GM18508 (cell line): ENCODE measurements around the gene FBXW9.
"Not testable (repeated sequence)": the region's sequence is repeated elsewhere in the genome, so short reads cannot be mapped to it uniquely, and the experiment has no call there.

Experiments
- ATAC-seq: cut with Tn5 transposase; IDR thresholded peaks from one replicate; pipeline ENCODE4 v1.9.1; 2021; ENCODE audit warnings: moderate number of reproducible peaks; ENCODE audit not compliant: insufficient read depth, unreplicated experiment

FBXW9 gene

DNA sequence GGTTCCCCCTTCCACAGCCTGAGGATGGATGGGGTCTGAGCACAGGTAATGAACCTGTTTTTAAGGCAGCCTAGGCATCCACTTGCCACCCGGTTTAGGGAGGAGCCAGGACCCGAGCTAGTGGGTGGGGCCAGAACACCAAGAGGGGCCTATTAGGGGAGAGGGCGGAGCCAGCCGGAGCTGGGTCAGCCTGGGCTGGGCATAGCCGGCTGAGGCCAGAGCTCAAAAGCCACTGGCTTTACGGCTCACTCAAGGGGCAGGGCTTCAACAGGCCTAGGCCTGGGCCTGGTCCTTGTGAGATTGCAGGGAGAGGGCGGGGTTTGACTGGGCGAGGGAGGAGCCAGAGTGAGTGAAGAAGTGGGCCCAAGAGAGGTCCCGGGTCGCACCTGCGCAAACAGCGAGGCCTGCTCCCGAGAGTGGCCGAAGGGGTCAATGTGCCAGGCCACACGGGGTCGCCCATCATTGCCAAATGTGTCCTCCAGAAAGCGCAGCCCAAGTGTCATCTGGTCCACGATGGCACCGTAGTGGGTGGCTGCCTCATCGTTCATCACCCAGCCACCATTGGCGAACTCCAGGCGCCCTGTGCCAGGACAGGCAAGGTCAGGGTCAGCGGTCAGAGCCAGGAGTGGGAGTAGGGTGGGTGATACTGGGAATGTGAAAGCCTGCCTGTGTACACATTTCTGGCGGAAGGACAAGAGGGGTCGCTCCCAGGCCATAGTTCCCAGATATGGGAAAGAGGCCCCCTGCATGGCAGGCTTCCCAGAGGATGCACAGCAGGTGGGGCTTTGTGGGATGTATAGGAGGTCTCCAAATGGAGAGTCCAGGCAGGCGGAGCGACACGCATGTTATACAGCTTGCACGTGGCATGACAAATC, 31.8 kb downstream of the FBXW9 start:
- no peak for ATAC-seq

DNA sequence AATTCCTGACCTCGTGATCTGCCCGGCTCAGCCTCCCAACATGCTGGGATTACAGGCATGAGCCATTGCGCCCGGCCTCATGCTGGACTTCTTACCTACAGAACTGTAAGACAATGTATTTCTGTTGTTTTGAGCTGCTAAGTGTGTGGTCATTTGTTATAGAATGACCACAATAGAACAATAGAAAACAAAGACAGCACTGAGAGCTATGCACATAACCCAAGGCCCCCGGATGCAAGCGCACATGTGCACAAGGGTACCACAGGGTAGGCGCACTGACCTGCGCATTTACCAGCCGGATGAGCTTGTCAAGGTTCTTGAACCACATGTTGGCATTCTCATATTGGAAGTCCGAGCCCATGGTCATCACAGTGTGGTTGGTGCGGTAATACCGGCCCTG, 35.5 kb downstream of the FBXW9 start:
- no peak for ATAC-seq

DNA sequence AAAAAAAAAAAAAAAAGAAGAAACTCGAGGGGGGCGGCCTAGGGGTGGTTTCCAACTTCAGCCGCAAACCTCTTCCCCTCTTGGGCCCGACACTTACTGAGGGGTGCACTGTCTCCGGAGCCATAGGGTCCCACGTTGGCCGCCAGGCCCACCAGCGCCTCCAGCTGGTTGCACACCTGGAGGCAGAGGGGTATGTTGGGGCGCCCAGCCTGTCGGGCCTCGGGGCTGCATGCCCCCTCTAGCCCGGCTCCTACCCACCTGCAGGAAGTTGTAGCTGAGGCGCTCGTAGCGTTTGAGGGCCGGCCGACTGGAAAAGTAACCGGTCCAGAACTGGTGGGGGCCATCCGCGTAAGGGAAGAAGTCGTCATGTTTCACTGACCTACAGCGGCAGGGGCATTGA, 38.5 kb downstream of the FBXW9 start:
- no peak for ATAC-seq

DNA sequence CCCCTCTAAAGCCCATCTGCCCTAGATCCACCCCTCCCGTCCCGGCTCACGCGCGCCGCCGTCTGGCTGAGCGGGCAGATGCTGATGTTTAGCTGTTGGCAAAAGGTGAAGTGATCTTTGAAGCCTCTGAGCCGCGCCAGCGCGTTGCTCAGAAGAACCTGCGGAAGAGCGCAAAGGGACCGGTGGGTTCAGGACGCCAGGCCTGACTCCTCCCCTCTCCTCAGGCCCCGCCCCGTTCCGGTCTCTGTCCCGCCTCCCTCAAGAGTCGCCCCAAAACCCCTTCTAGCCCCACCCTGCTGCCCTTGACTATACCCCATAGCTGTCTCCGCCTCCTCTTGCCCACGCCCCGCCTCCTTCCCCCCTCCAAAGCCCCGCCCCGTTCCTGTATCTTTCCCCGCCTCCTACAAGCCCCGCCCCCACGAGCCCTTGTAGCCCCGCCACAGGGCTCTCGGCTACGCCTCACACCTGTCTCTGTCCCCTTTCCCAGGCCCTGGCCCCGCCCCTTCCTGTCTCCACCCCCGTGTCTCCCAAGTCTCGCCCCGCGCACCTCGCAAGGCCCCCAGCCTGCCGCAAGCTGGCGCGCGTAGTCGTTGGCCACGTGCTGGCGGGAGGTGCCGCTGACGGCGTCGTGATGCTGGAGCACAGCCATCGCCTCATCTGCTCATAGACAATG, 39.4 kb downstream of the FBXW9 start:
- ATAC-seq: no peak

DNA sequence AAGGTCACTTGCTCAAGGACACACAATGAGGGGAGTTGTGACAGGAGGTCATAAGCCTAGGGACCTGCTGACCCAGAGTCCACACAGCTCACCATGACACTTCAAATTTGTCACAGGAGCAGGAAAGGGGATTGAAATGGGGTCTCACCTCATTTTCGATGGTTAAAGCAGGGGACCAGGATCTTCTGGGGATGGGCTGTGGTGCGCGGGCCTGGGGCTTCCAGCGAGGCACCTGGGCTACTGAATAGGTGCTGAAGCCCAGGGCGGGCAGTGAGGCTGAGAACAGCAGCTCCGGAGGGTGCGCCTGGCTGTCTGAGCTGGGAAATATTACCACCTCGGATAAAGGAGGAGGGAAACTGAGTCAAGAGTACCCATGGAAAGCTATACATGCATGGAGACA, 40.9 kb downstream of the FBXW9 start:
- ATAC-seq: no peak

DNA sequence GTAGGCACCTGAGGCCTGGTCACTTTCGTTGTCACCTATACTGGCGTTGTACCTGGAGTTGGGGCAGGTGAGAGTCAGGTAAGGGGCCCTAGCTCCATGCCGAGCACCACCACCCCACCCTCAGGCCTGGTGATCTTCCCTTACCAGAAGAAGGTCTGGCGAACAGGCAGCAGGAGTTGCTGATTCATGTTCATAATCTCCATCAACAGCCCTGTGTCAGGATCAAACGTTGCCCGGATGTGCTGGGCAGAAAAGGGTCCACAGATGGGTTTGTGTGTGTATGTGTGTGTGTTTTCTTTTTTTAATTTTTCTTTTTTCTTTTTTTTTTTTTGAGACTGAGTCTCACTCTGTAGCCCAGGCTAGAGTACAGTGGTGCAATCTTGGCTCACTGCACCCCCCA, 44.2 kb downstream of the FBXW9 start:
- ATAC-seq: no peak

DNA sequence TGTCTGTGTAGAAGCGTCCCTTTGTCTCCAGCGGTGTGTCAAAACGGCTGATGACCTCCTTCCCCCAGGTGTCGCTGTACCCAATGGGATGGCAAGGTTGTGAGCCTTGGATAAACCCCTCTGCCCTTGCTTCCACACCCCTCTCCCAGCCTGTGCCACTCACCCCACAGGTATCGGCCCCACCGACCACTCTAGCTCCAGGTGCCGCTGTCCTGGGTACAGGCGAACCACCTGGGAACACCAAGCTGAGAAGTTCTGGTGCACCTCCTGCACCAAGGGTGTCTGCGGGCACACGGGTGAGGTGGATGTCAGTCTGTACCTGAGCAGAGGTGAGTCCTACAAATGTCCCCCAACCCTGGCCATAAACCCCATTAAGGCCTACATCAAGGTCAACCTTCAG, 46.5 kb downstream of the FBXW9 start:
- ATAC-seq: no peak

DNA sequence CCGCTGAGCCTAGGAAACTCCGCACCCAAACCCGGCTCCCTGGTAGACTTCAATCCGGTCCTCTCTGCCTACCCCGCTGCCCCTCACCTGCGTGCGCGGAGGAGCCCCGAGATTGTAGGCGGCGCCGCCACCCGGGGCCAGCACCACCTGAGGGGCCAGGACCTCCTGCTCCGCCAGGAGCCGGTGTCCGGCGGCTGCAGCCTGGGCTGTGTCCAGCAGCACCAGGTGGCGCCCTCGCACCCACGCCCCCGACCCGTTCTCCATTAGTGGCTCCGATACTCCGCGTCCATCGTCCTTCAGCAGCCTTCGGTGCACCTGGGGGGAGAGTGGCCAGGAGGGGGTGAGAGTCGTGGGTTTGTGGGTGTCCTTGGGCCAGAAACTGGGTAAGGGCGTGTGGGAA, 48.3 kb downstream of the FBXW9 start:
- no peak for ATAC-seq

DNA sequence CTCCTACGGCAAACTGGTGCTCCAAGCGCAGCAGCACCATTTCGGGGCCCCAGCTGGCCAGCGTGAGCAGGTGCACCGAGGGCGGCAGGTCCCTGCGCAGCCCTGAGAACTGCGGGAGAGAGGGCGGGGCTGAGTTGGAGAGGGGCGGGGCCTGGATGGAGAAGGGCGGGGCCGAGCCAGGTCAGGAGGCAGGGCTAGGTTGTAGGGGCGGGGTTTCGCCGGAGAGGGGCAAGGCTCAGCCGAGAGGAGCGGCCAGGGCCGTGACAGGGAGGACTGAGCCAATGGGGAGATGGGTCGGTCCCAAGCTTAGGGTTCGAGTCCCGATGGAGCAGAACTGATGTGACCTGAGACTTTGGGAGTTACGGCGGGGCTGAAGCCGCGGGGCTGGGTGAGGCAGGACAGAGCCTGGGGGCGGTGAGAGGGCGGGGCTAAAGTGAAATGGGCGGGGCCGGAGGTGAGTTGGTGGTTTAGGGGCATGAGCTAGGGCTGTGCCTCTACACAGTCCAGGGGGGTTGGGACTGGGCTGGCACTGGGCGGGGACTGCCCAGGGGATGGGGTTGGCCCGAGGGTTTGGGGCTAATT, 48.9 kb downstream of the FBXW9 start:
- ATAC-seq: no peak

DNA sequence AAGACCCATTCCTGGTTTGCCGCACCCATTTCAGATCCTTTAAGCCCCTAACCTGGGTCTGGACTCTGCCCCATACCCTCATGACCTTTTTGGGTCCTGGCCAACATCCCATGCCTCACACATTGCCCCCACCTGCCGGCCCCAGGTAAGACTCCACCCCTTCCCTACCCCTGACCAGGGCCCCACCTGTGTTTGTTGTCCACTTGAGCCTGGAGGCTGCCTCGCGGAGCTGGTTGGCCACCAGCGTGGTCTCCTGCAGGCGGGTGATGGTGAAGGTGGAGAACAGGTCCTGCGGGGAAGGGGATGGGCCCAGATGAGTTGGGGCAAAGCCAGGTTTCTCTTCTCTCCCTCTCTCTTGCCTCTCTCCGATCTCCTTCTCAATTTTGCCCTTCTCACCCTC, 49.4 kb downstream of the FBXW9 start:
- ATAC-seq: no peak

DNA sequence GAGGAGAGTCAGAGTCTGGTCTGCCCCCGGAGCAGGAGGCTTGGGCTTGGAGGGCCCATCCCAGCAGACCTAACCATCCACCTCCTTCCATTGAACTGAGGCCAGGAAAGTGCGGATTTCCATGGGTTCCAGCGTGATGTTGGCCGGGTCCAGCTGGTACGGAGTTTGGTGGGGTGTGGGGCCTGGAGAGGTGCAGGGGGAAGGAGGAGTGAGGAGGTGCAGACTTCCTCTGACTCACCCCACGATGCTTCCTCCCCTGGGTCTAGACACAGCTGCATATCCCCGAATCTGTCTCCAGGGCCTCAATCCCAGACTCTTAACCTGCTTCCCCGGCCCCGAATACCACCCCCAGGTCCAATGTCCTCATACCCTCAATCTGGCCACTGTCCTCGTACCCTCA, 49.9 kb downstream of the FBXW9 start:
- no peak for ATAC-seq

DNA sequence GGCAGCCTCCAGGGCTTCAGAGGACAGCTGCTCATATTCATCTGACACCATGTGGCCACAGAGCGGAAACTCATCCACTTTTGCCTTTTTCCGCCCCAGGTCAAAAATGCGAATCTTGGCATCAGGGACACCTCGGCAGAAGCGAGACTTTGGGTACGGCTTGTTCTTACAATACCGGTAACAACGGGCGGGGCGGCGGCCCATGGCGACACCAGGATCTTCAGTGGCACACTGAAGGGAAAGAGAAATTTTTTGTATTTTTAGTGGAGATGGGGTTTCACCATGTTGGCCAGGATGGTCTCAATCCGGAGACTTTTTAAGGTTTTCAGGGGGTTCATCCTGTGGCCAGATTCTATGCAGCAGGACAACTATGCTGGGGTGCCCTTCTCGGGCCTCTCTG, 52.7 kb downstream of the FBXW9 start:
- ATAC-seq: not testable (repeated sequence)

DNA sequence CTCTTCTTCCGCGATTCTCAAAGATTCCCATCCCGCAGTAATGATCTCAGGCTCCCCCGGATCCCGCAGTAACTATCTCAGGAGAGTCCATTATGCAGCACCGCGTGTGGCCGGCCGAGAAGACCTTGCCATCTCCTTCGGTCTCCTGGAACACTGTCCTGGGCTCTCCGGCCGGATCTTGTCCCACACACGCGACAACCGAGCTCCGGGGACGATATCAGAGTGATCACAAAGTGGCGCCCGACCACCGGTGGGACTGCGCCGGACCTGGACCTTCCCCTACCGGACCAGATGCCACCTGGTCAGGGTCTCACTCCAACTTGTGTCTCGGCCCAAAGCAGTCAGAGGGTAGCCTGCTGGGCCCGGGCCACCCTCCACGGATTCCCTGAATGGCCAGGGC, 53.9 kb downstream of the FBXW9 start:
- no peak for ATAC-seq

DNA sequence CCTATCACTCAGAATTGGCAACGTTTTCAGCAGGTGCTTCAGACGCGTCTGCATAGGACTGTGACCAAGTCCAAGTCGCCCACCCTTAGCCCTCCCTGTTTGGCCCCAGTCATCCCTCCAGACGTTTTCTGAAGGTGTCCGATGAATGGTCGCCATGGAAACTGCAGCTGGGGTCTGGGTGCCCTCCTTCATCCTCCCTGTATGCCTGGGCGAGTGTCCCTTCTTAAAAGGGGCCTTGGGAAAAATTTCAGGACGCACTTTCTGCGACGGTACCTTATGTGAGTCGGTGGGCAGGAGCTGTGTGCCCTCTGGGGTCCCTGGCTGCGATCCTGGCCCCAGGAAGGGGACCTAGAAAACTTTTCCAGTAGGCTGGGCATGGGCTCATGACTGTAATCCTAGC, 55.0 kb downstream of the FBXW9 start:
- ATAC-seq: no peak

DNA sequence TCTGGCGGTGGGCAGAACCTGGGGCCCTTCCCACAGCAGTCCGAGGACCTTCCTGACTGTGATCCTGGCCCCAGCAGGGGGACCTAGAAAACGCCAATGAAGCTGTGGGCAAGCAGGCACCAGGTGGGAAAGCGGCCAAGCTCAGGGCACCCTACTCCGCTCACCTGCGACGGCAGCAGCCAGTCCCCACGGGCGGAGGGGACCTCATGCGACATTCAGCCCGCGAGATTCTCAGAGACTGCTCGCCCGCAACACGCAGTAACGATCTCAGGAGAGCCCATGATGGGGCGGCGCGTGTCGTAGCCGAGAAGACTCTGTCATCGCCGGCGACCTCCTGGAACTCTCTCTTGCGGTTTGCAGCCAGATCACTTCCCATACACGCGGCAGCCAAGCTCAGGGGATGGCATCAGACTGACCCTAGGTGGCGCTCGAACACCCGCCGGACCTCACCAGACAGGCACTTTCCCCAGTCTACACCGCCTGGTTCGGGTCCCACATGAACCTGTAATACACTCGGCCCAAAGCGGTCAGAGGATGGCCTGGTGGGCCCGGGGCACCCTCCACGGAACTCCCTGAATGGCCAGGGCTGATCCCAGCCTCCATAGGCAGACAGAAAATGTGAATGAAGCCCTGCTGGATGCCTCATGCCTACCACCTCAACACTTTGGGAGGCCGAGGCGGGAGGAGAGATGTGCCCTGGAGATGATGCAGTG, 56.4 kb downstream of the FBXW9 start:
- no peak for ATAC-seq
